ENCODE data around the gene RSPH6A.

The RSPH6A gene

DNA sequence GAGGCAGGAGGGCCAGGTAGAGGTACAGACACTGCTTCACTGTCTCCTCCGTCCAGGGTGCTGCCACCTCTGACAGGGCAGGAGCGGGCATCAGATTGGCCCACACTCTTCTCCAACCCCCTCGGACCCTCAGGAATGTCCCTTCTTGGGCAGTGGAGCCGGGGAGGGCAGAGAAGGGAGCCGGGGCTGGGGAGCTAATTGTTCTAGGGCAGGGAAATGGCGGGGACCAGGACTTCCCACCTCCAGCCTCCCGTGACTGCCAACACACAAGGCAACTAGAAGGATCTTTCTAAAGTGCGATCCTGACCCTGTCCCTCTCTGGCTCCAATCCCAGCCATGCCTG is 10.1 kb upstream of the RSPH6A start:
- Histone ChIP-seq H3K36me3 (ENCODE audit: control insufficient read depth in 2 of 2, insufficient read depth in 2 of 2, low read length in 2 of 2) (peaks cover 64 to 79% of the 10 kb centered on the region in 2 donors), H3K27me3 (ENCODE audit: control insufficient read depth in 2 of 2, insufficient read depth in 2 of 2, low read length in 2 of 2) (no peaks in the 10 kb centered on the region), H3K4me1 (ENCODE audit: control insufficient read depth in 2 of 2, insufficient read depth in 2 of 2, low read length in 2 of 2) (no peaks in the 10 kb centered on the region), H3K9me3 (ENCODE audit: control insufficient read depth in 2 of 2, low read length in 2 of 2) (no peaks in the 10 kb centered on the region), H3K27ac (ENCODE audit: low read depth in 2 of 2, low read length in 2 of 2) (no peak overlapping the region), H3K4me3 (ENCODE audit: low read length in 2 of 2) (no peak overlapping the region), H3K9ac (ENCODE audit: low read depth in 1 of 2, low read length in 2 of 2) (no peak overlapping the region)

DNA sequence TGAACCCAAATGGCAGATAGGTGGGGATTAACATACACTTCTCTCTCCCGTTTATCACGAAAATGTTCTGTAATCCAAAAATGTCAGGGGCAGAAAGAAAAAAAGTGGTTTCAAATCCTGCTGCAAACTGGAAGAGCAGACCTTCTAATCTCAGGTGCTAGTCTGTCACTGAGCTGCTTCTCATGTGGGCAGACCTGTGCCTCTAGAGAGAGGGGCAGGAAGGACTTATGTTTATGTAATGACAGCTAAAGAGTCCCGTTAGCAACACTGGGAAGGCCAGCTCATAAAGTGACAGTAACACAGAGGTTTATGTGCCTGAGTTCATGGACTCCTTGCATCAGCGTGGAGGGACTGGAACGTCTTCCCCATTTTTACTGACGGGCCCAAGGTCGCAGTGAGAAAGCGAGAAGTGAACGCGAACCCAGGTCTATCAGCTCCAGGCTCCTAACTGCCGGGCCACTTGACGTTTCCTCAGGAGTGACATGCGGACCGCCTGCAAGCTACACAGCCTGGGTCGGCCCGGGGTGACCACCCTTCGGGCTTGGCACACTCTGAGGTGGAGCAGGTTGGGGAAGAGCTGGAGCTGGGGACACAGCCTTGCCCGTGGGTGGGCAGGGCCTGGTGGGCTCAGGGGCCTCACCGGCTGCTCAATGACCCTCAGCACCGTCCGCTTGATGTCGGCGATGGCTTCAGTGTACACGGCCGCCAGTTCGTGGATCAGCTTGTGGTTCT is 9.6 kb upstream of the RSPH6A start:
- Histone ChIP-seq H3K36me3 (ENCODE audit: control insufficient read depth in 2 of 2, insufficient read depth in 2 of 2, low read length in 2 of 2) (peaks cover 60 to 77% of the 10 kb centered on the region in 2 donors), H3K9ac (ENCODE audit: low read depth in 1 of 2, low read length in 2 of 2) (no peak overlapping the region), H3K9me3 (ENCODE audit: control insufficient read depth in 2 of 2, low read length in 2 of 2) (no peaks in the 10 kb centered on the region), H3K27me3 (ENCODE audit: control insufficient read depth in 2 of 2, insufficient read depth in 2 of 2, low read length in 2 of 2) (no peaks in the 10 kb centered on the region), H3K27ac (ENCODE audit: low read depth in 2 of 2, low read length in 2 of 2) (no peak overlapping the region), H3K4me3 (ENCODE audit: low read length in 2 of 2) (no peak overlapping the region), H3K4me1 (ENCODE audit: control insufficient read depth in 2 of 2, insufficient read depth in 2 of 2, low read length in 2 of 2) (no peaks in the 10 kb centered on the region)

DNA sequence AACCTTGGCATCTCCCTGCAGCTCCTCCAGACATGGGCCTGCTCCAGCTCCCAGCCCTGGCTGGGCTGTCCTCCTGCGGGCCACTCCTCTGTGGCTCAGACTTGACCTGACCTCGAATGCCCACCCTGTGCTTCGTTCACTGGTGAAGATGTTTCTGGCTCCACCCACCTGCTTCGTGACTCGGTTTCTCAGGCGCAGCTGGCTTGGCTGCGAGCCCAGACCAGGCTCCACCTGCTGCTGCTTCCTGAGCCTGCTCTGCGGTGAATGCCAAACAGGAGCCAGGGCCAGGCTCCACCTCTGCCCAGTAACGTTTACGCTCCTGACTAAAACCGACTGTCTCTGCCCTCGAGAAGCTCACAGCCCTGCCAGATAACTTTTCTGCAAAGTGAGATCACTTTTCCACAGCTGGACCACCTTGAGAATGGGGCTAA is 8.9 kb upstream of the RSPH6A start:
- Histone ChIP-seq H3K36me3 (ENCODE audit: control insufficient read depth in 2 of 2, insufficient read depth in 2 of 2, low read length in 2 of 2) (peaks cover 56 to 74% of the 10 kb centered on the region in 2 donors), H3K27me3 (ENCODE audit: control insufficient read depth in 2 of 2, insufficient read depth in 2 of 2, low read length in 2 of 2) (no peaks in the 10 kb centered on the region), H3K9ac (ENCODE audit: low read depth in 1 of 2, low read length in 2 of 2) (no peak overlapping the region), H3K27ac (ENCODE audit: low read depth in 2 of 2, low read length in 2 of 2) (no peak overlapping the region), H3K4me1 (ENCODE audit: control insufficient read depth in 2 of 2, insufficient read depth in 2 of 2, low read length in 2 of 2) (no peaks in the 10 kb centered on the region), H3K4me3 (ENCODE audit: low read length in 2 of 2) (no peak overlapping the region), H3K9me3 (ENCODE audit: control insufficient read depth in 2 of 2, low read length in 2 of 2) (no peaks in the 10 kb centered on the region)

- H3K27ac ChIP-seq (ENCODE audit: low read depth in 2 of 2, low read length in 2 of 2): no peak overlapping the region
- peaks cover 49 to 66% of the 10 kb centered on the region in 2 donors for H3K36me3 ChIP-seq (ENCODE audit: control insufficient read depth in 2 of 2, insufficient read depth in 2 of 2, low read length in 2 of 2)
- H3K4me3 ChIP-seq (ENCODE audit: low read length in 2 of 2): no peak overlapping the region
- H3K9me3 ChIP-seq (ENCODE audit: control insufficient read depth in 2 of 2, low read length in 2 of 2): no peaks in the 10 kb centered on the region
- no peaks in the 10 kb centered on the region for H3K4me1 ChIP-seq (ENCODE audit: control insufficient read depth in 2 of 2, insufficient read depth in 2 of 2, low read length in 2 of 2)
- no peaks in the 10 kb centered on the region for H3K27me3 ChIP-seq (ENCODE audit: control insufficient read depth in 2 of 2, insufficient read depth in 2 of 2, low read length in 2 of 2)
- no peak overlapping the region for H3K9ac ChIP-seq (ENCODE audit: low read depth in 1 of 2, low read length in 2 of 2)
Measured at GRCh38 chr19:45823182-45823581, 8.1 kb upstream of the RSPH6A start.

- Histone ChIP-seq H3K27me3 (ENCODE audit: control insufficient read depth in 2 of 2, insufficient read depth in 2 of 2, low read length in 2 of 2) (no peaks in the 10 kb centered on the region), H3K9me3 (ENCODE audit: control insufficient read depth in 2 of 2, low read length in 2 of 2) (no peaks in the 10 kb centered on the region), H3K27ac (ENCODE audit: low read depth in 2 of 2, low read length in 2 of 2) (no peak overlapping the region), H3K9ac (ENCODE audit: low read depth in 1 of 2, low read length in 2 of 2) (no peak overlapping the region), H3K4me3 (ENCODE audit: low read length in 2 of 2) (no peak overlapping the region), H3K4me1 (ENCODE audit: control insufficient read depth in 2 of 2, insufficient read depth in 2 of 2, low read length in 2 of 2) (no peaks in the 10 kb centered on the region), H3K36me3 (ENCODE audit: control insufficient read depth in 2 of 2, insufficient read depth in 2 of 2, low read length in 2 of 2) (peaks cover 46 to 62% of the 10 kb centered on the region in 2 donors)
Measured at GRCh38 chr19:45822716-45823115, 7.6 kb upstream of the RSPH6A start.

- Histone ChIP-seq H3K4me3 (ENCODE audit: low read length in 2 of 2) (no peak overlapping the region), H3K9me3 (ENCODE audit: control insufficient read depth in 2 of 2, low read length in 2 of 2) (no peaks in the 10 kb centered on the region), H3K4me1 (ENCODE audit: control insufficient read depth in 2 of 2, insufficient read depth in 2 of 2, low read length in 2 of 2) (no peaks in the 10 kb centered on the region), H3K36me3 (ENCODE audit: control insufficient read depth in 2 of 2, insufficient read depth in 2 of 2, low read length in 2 of 2) (peaks cover 37 to 52% of the 10 kb centered on the region in 2 donors), H3K27ac (ENCODE audit: low read depth in 2 of 2, low read length in 2 of 2) (no peak overlapping the region), H3K9ac (ENCODE audit: low read depth in 1 of 2, low read length in 2 of 2) (no peak overlapping the region), H3K27me3 (ENCODE audit: control insufficient read depth in 2 of 2, insufficient read depth in 2 of 2, low read length in 2 of 2) (no peaks in the 10 kb centered on the region)
Measured at GRCh38 chr19:45821570-45821969, 6.5 kb upstream of the RSPH6A start.

- H3K4me1 ChIP-seq (ENCODE audit: control insufficient read depth in 2 of 2, insufficient read depth in 2 of 2, low read length in 2 of 2): no peaks in the 10 kb centered on the region
- no peaks in the 10 kb centered on the region for H3K9me3 ChIP-seq (ENCODE audit: control insufficient read depth in 2 of 2, low read length in 2 of 2)
- H3K36me3 ChIP-seq (ENCODE audit: control insufficient read depth in 2 of 2, insufficient read depth in 2 of 2, low read length in 2 of 2): peaks cover 32 to 47% of the 10 kb centered on the region in 2 donors
- H3K27me3 ChIP-seq (ENCODE audit: control insufficient read depth in 2 of 2, insufficient read depth in 2 of 2, low read length in 2 of 2): no peaks in the 10 kb centered on the region
- no peak overlapping the region for H3K27ac ChIP-seq (ENCODE audit: low read depth in 2 of 2, low read length in 2 of 2)
- no peak overlapping the region for H3K4me3 ChIP-seq (ENCODE audit: low read length in 2 of 2)
- H3K9ac ChIP-seq (ENCODE audit: low read depth in 1 of 2, low read length in 2 of 2): no peak overlapping the region
Measured at GRCh38 chr19:45821103-45821521, 6.0 kb upstream of the RSPH6A start.

- peaks cover 27 to 42% of the 10 kb centered on the region in 2 donors for H3K36me3 ChIP-seq (ENCODE audit: control insufficient read depth in 2 of 2, insufficient read depth in 2 of 2, low read length in 2 of 2)
- no peaks in the 10 kb centered on the region for H3K4me1 ChIP-seq (ENCODE audit: control insufficient read depth in 2 of 2, insufficient read depth in 2 of 2, low read length in 2 of 2)
- no peaks in the 10 kb centered on the region for H3K9me3 ChIP-seq (ENCODE audit: control insufficient read depth in 2 of 2, low read length in 2 of 2)
- no peaks in the 10 kb centered on the region for H3K27me3 ChIP-seq (ENCODE audit: control insufficient read depth in 2 of 2, insufficient read depth in 2 of 2, low read length in 2 of 2)
- H3K9ac ChIP-seq (ENCODE audit: low read depth in 1 of 2, low read length in 2 of 2): no peak overlapping the region
- no peak overlapping the region for H3K27ac ChIP-seq (ENCODE audit: low read depth in 2 of 2, low read length in 2 of 2)
- H3K4me3 ChIP-seq (ENCODE audit: low read length in 2 of 2): no peak overlapping the region
Measured at GRCh38 chr19:45820413-45821102, 5.5 kb upstream of the RSPH6A start.

DNA sequence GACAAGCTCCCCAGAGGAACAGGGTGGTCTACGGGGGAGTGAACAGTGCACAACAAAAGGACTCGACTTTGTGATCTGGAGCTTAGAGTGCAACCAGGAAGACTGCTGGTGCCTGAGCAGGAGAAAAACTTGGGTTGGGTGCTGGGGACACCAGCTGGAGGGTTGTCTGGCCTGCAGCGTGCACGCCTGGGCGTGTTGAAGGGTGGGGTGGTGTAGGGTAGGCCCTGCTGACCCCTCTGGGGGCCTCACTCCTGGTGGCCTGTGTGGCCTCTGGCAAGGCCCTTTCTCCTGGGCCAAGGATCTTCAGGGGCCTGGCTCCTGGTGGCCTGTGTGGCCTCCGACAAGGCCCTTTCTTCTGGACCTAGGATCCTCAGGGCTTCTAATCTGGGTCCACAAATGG is 4.7 kb upstream of the RSPH6A start:
- Histone ChIP-seq H3K36me3 (ENCODE audit: control insufficient read depth in 2 of 2, insufficient read depth in 2 of 2, low read length in 2 of 2) (peaks cover 20 to 35% of the 10 kb centered on the region in 2 donors), H3K4me1 (ENCODE audit: control insufficient read depth in 2 of 2, insufficient read depth in 2 of 2, low read length in 2 of 2) (peaks cover 0 to 2% of the 10 kb centered on the region in 2 donors), H3K9ac (ENCODE audit: low read depth in 1 of 2, low read length in 2 of 2) (no peak overlapping the region), H3K9me3 (ENCODE audit: control insufficient read depth in 2 of 2, low read length in 2 of 2) (no peaks in the 10 kb centered on the region), H3K4me3 (ENCODE audit: low read length in 2 of 2) (no peak overlapping the region), H3K27ac (ENCODE audit: low read depth in 2 of 2, low read length in 2 of 2) (no peak overlapping the region), H3K27me3 (ENCODE audit: control insufficient read depth in 2 of 2, insufficient read depth in 2 of 2, low read length in 2 of 2) (no peaks in the 10 kb centered on the region)

DNA sequence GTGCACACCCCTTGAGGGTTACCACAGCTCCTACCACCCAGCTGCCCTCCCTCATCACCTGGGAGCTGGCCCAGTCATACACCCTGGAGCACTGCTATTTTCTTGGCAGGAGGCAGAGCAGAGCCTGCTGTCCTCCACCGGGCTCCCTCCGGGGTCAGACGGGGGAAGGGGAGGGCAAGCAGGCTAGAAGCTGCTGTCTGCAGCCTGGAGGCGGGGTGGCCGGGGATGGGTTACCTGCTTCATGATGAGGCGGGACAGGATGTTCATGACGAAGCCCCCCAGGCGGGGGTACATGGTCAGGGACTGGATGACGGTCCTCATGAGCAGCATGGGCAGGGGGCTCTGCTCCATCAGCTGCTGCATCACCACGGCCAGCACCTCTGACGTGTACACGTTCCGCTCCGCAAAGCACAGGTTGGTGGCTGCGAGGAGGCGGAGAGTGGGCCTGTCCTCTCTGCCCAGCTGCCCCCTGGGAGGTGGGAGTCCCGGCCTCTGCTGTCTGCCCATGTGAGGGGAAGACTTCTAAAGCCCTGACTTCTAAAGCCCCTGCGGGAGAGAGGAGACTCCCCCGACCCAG is 2.7 kb upstream of the RSPH6A start:
- Histone ChIP-seq H3K4me1 (ENCODE audit: control insufficient read depth in 2 of 2, insufficient read depth in 2 of 2, low read length in 2 of 2) (peaks cover 0 to 2% of the 10 kb centered on the region in 2 donors), H3K4me3 (ENCODE audit: low read length in 2 of 2) (no peak overlapping the region), H3K36me3 (ENCODE audit: control insufficient read depth in 2 of 2, insufficient read depth in 2 of 2, low read length in 2 of 2) (peaks cover 9 to 27% of the 10 kb centered on the region in 2 donors), H3K9me3 (ENCODE audit: control insufficient read depth in 2 of 2, low read length in 2 of 2) (no peaks in the 10 kb centered on the region), H3K27me3 (ENCODE audit: control insufficient read depth in 2 of 2, insufficient read depth in 2 of 2, low read length in 2 of 2) (no peaks in the 10 kb centered on the region), H3K9ac (ENCODE audit: low read depth in 1 of 2, low read length in 2 of 2) (no peak overlapping the region), H3K27ac (ENCODE audit: low read depth in 2 of 2, low read length in 2 of 2) (no peak overlapping the region)
